SK-N-SH treated with all-trans-retinoic acid at 6 μM for 48 hours (cell line): ENCODE data around the gene RPS6KB2.

Experiments
- BACH2 ChIP-seq: fragments of 250-450 bp; sonication (Bioruptor Pico); IDR thresholded peaks from 2 replicates; pipeline ENCODE4 v1.9.0; 2021; ENCODE audit warnings: mild to moderate bottlenecking, borderline replicate concordance
- CREB5 ChIP-seq: fragments of 250-450 bp; sonication (Bioruptor Pico); IDR thresholded peaks from 2 replicates; pipeline ENCODE4 v1.5.1; 2020; ENCODE audit warnings: low read depth, mild to moderate bottlenecking, moderate library complexity
- CSRNP3 ChIP-seq: fragments of 250-450 bp; sonication (Bioruptor Pico); IDR thresholded peaks from 2 replicates; pipeline ENCODE4 v1.5.1; 2021; ENCODE audit warnings: mild to moderate bottlenecking, moderate library complexity
- GLIS3 ChIP-seq: fragments of 250-450 bp; sonication (Bioruptor Pico); IDR thresholded peaks from 2 replicates; pipeline ENCODE4 v1.5.0; 2020; ENCODE audit warnings: mild to moderate bottlenecking, moderate library complexity
- ISL1 ChIP-seq: fragments of 250-450 bp; sonication (Bioruptor Pico); IDR thresholded peaks from 2 replicates; pipeline ENCODE4 v2.1.2; 2022; ENCODE audit warnings: mild to moderate bottlenecking, moderate library complexity
- OSR1 ChIP-seq: fragments of 250-450 bp; sonication (Bioruptor Pico); IDR thresholded peaks from 2 replicates; pipeline ENCODE4 v1.8.0; 2022; ENCODE audit warnings: moderate library complexity, mild to moderate bottlenecking, inconsistent platforms
- PATZ1 ChIP-seq: fragments of 250-450 bp; sonication (Bioruptor Pico); IDR thresholded peaks from 2 replicates; pipeline ENCODE4 v1.8.0; 2020; ENCODE audit warnings: mild to moderate bottlenecking, moderate library complexity, borderline replicate concordance
- RARB ChIP-seq: fragments of 250-450 bp; sonication (Bioruptor Pico); IDR thresholded peaks from 2 replicates; pipeline ENCODE4 v1.8.0; 2021; ENCODE audit warnings: mild to moderate bottlenecking, moderate library complexity
- SNAI2 ChIP-seq: fragments of 250-450 bp; sonication (Bioruptor Pico); IDR thresholded peaks from 2 replicates; pipeline ENCODE4 v1.5.0; 2020; ENCODE audit warnings: mild to moderate bottlenecking, moderate library complexity
- TCF4 ChIP-seq: fragments of 250-450 bp; sonication (Bioruptor Pico); IDR thresholded peaks from 2 replicates; pipeline ENCODE4 v1.8.0; 2021; ENCODE audit warnings: mild to moderate bottlenecking, moderate library complexity, borderline replicate concordance
- ZFP3 ChIP-seq: fragments of 250-450 bp; sonication (Bioruptor Pico); IDR thresholded peaks from 2 replicates; pipeline ENCODE4 v1.5.0; 2020; ENCODE audit warnings: mild to moderate bottlenecking, moderate library complexity

GRCh38 chr11:67457453-67457852 is 29.2 kb downstream of the RPS6KB2 start:
- TF ChIP-seq OSR1 (no peak), PATZ1 (no peak), GLIS3 (no peak), TCF4 (CRISPR knock-in tag) (no peak), CREB5 (CRISPR knock-in tag) (no peak), ZFP3 (CRISPR knock-in tag) (no peak), BACH2 (CRISPR knock-in tag) (no peak), RARB (CRISPR knock-in tag) (no peak), ISL1 (no peak), SNAI2 (CRISPR knock-in tag) (no peak), CSRNP3 (CRISPR knock-in tag) (no peak)
